GM20000 (cell line): ENCODE results near the gene FLT3LG.
"Not testable (repeated sequence)": the region's sequence is repeated elsewhere in the genome, so short reads cannot be mapped to it uniquely, and the experiment has no call there.

Source experiments
- DNase-seq: peaks from one replicate; pipeline ENCODE4 v3.0.0; 2012; ENCODE audit warnings: low spot score
- CTCF ChIP-seq: IDR thresholded peaks from 2 replicates; pipeline ENCODE4 v1.5.1; 2012; ENCODE audit warnings: mild to moderate bottlenecking, control low read depth; ENCODE audit errors: extremely low read depth, missing control alignments

FLT3LG gene

GRCh38 chr19:49468746-49469447 lies 5.1 kb upstream of the FLT3LG start:
- DNase-seq = peak; percentile 90
- no peak for TF ChIP-seq CTCF

- TF ChIP-seq CTCF = peak; percentile 72
- peak; percentile 89 for DNase-seq
These were observed 4.0 kb upstream of the FLT3LG start for GRCh38 chr19:49469828-49470614.

GRCh38 chr19:49470615-49470978 lies 3.4 kb upstream of the FLT3LG start:
- DNase-seq = no peak
- TF ChIP-seq CTCF = no peak

- no peak for DNase-seq
These were observed 1.1 kb upstream of the FLT3LG start for GRCh38 chr19:49472936-49473335.

GRCh38 chr19:49473501-49473867 lies 531 bp upstream of the FLT3LG start:
- DNase-seq = not testable (repeated sequence)

More at GRCh38 chr19:49472936-49473335, 1.1 kb upstream of the FLT3LG start:
- no peak for TF ChIP-seq CTCF

- DNase-seq = no peak
- no peak for TF ChIP-seq CTCF
These were observed 518 bp downstream of the FLT3LG start for GRCh38 chr19:49474542-49474924.

GRCh38 chr19:49475191-49475917 lies 1.3 kb downstream of the FLT3LG start:
- TF ChIP-seq CTCF = no peak
- DNase-seq = no peak
